GM06990 (cell line): ENCODE data around the gene CXCR3.
"Not testable (repeated sequence)": the region's sequence is repeated elsewhere in the genome, so short reads cannot be mapped to it uniquely, and the experiment has no call there.

Experiments
- DNase-seq: peaks from one replicate; pipeline ENCODE4 v3.0.0-alpha.2; 2011; ENCODE audit not compliant: insufficient read length; ENCODE audit errors: extremely low read depth
- H3K27me3 ChIP-seq: replicated peaks from 2 replicates; pipeline ENCODE4 v1.6.0; 2011; ENCODE audit warnings: low read length; ENCODE audit not compliant: control insufficient read depth, insufficient read depth
- H3K36me3 ChIP-seq: 2 replicates; pipeline ENCODE4 v1.5.1; 2011; ENCODE audit warnings: low read length; ENCODE audit not compliant: control insufficient read depth, insufficient read depth
- H3K4me3 ChIP-seq: replicated peaks from 2 replicates; pipeline ENCODE4 v1.5.1; 2011; ENCODE audit warnings: low read depth, mild to moderate bottlenecking, control low read depth, low read length
- TF ChIP-seq, protein P1 (sequence below): IDR thresholded peaks from 2 replicates; pipeline ENCODE4 v1.5.1; 2011; ENCODE audit warnings: low read length, control low read depth, mild to moderate bottlenecking, inconsistent platforms; ENCODE audit not compliant: insufficient read depth, poor library complexity, severe bottlenecking

Gene CXCR3

DNA sequence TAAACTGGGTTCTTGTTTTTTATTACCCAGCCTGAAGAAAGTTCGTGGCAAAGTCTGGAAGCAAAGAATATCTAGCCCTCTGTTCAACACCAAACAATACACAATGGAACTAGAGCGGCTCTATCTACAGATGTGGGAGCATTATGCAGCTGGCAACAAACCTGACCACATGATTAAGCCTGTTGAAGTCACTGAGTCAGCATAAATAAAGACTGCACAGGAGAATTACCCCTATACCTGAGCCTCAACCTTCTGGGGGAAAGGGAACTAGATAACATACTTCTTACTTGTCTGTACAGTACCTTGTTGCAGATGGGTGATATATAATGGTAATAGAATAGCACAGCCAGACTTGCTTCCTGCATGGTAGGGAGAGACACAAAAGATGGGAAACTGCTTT is 44.7 kb downstream of the CXCR3 start:
- Histone ChIP-seq H3K4me3 (no peak overlapping the region), H3K36me3 (peaks cover 5% of the 10 kb centered on the region), H3K27me3 (no peaks in the 10 kb centered on the region)
- no peak for DNase-seq
- TF ChIP-seq, protein P1, sequence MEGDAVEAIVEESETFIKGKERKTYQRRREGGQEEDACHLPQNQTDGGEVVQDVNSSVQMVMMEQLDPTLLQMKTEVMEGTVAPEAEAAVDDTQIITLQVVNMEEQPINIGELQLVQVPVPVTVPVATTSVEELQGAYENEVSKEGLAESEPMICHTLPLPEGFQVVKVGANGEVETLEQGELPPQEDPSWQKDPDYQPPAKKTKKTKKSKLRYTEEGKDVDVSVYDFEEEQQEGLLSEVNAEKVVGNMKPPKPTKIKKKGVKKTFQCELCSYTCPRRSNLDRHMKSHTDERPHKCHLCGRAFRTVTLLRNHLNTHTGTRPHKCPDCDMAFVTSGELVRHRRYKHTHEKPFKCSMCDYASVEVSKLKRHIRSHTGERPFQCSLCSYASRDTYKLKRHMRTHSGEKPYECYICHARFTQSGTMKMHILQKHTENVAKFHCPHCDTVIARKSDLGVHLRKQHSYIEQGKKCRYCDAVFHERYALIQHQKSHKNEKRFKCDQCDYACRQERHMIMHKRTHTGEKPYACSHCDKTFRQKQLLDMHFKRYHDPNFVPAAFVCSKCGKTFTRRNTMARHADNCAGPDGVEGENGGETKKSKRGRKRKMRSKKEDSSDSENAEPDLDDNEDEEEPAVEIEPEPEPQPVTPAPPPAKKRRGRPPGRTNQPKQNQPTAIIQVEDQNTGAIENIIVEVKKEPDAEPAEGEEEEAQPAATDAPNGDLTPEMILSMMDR: no peak

DNA sequence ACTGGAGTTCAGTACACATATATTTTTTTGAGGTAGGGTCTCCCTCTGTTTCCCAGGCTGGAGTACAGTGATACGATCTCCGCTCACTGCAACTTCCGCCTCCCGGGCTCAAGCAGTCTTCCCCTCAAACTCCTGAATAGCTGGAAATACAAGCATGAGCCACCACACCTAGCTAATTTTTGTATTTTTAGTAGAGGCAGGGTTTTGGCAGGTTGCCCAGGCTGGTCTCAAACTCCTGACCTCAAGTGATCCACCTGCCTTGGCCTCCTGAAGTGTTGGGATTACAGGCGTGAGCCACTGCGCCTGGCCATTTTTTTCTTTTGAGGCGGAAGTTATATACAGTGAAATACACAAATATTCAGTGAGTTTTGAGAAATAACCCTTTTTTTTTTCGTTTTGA is 46.9 kb downstream of the CXCR3 start:
- H3K4me3 ChIP-seq, DNase-seq, H3K36me3 ChIP-seq, H3K27me3 ChIP-seq: not testable (repeated sequence)
